ENCODE measurements around the gene SLC44A1.
"Not testable (repeated sequence)": the region's sequence is repeated elsewhere in the genome, so short reads cannot be mapped to it uniquely, and the experiment has no call there.

Gene SLC44A1

DNA sequence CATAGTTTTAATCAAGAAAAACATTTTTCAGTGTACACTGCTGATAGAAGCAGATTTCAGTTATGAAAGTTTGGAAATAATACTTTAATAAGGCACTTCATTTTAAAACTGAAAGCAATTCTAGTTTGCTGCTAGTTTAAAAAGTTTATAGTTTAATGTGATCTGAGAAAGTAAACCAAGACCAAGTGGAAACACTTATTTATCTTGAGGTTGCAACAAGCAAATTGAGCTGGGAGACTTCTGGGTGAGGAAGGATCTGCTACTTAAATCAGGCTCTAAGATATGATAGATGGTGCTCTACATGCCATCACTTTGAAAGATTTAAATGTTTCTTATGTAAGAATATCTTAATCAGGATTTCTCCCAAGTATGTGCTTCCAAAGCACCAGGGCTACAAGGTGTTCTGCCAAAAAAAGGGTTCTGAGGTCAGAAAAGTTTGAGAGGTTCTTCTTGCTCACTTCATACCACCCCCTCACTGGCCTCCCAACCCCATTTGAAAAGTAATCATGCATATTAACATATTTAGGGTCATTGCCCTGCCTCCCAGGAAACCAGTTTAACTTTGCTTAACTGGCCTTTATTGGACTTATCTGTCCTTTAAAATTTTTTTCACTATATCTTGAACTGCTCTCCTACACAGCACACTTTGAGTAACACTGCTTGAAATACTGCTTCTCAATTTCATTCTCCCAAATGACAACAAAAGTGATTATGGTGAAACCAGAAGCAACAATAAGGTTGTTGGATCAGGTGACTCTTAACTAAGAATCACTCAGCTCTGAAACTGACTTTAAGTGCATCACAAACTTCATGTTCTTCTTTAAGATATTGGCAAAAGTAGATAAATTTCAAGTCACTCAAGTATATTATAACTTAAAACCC, 15.5 kb downstream of the SLC44A1 start:
- in situ Hi-C loops (cut with HindIII; ENCODE audit: low pct_ligation_motif_present, low pct_unique_long_range_greater_than_20kb, low sequenced_read_pairs) = no loop called here
- no peak for DNase-seq

DNA sequence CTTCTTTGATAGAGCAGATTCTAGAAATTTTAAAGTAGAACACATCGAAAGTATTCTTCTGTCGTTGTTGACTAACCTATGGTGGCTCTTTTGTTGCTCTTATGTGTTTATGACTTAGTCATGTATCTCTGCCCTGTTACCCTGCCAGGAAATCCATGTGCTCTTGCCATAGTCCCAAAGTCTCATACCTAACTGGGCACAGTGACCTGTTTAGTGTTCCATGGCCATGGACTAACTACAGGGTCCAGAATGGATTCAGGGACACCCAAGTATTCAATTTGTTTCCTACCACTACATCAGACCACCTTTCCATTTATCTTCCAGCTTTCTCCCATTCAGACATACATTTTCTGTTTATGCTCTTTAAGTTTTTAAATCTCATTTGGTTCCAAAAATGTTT, 18.0 kb downstream of the SLC44A1 start:
- no peak for DNase-seq
- in situ Hi-C loops (cut with HindIII; ENCODE audit: low pct_ligation_motif_present, low pct_unique_long_range_greater_than_20kb, low sequenced_read_pairs) = no loop called here

DNA sequence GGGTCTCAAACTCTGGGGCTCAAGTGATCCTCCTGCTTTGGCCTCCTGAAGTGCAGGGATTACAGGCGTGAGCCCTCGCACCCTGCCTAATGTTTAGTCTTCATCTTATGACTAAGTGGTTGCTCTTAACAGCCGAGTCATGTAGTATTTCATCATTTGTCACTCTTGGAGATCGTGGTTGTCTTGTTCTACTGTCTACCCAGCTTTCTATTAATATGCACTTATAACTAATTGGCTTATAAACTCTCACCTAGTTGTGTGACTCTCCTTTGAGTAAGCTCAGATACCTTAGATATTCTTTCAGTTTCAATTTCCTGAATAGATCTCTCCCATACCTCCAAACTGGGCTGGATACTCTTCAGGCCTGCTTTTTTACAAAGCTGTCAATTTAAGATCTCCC, 19.9 kb downstream of the SLC44A1 start:
- no peak for DNase-seq
- in situ Hi-C loops (cut with HindIII; ENCODE audit: low pct_ligation_motif_present, low pct_unique_long_range_greater_than_20kb, low sequenced_read_pairs) = no loop called here

DNA sequence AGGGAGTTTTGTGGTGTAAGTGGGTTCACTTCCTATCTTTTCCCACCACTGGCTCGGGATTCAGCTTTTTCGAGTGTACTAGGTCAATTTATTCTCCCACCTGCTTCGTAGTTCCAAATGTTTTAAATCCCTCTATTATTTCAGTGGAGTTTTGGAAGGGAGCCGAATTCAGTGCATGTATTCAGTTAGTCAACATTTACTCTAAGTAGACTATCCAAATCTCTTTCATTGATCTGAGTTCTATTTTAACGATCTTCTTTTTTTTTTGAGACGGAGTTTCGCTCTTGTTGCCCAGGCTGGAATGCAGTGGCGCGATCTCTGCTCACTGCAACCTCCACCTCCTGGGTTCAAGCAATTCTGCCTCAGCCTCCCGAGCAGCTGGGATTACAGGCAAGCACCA, 23.8 kb downstream of the SLC44A1 start:
- in situ Hi-C loops (cut with HindIII; ENCODE audit: low pct_ligation_motif_present, low pct_unique_long_range_greater_than_20kb, low sequenced_read_pairs); DNase-seq: not testable (repeated sequence)

DNA sequence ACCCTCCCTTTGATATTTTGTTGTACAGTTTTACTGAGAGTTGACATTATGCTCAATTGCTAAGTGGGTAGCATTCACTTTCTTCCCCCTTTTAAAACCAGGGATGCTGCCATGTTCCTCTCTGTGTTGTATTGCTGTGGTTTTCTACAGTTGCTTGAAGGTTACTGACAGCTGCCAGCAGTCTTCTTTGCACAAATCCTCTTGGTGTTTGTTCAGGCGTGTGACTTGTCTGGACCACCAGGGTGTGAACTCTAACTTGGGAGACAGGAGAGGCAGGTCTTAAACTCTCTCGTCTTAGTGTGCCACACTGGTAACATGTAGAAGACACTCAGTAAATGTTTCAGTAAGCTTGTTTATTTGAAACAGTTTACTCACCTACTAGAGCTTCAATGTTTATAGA, 25.1 kb downstream of the SLC44A1 start:
- in situ Hi-C loops (cut with HindIII; ENCODE audit: low pct_ligation_motif_present, low pct_unique_long_range_greater_than_20kb, low sequenced_read_pairs) = no loop called here
- DNase-seq = no peak

DNA sequence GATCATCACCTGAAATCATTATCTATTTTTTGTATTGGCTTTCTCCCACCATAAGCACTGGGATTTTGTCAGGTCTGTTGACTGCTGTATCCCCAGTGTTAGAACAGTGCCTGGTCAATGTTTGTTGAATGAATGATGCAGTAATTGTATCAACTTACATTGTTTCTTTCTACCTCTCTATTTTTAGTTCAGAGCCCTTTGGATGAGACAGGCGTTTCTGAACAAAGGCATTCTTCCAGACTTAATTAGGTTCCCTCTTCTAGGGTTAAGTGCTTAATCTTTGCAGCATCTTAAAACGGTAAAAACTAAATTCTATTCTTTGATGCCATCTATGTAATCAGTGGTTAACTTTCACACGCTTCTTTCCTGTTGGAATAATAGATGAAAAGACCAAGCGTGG, 26.3 kb downstream of the SLC44A1 start:
- in situ Hi-C loops (cut with HindIII; ENCODE audit: low pct_ligation_motif_present, low pct_unique_long_range_greater_than_20kb, low sequenced_read_pairs) = no loop called here
- no peak for DNase-seq

DNA sequence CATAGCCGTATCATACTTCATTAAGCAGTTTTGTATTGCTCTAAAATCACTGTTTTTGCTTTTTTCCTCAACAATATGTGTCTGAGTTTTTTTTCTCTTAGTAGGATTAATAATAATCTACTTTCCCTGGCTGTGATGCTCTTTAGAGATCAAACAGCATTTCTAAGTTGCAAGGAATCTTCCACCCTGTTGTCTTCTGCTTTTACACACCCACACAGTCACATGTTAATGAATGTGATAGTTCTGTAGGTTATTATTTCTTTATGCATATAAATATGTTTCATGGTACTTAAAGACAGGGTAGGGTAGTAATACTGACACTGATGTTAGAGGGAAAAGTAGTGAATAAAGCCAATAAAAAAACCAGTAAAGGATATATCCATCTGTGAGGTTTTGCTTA, 29.3 kb downstream of the SLC44A1 start:
- in situ Hi-C loops (cut with HindIII; ENCODE audit: low pct_ligation_motif_present, low pct_unique_long_range_greater_than_20kb, low sequenced_read_pairs) = no loop called here
- DNase-seq = no peak

DNA sequence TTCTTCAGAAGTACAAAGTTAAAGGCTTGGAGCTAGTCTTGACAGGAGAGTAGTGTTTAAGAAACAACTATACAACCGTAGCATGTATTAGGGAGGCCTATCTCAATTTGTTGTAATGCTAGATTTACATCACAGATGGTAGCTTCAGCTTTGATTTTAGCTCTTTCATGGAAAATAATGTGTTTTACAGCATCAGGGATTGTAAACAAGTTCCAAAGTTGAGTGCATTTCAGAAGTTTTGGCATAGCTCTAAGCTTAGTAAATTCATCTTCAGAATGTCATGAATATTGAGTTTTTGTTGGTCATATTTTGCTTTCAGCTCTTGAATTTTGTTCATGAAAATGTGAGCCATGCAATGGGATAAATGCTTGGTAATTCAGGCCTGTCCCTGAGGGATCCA, 30.7 kb downstream of the SLC44A1 start:
- no peak for DNase-seq
- in situ Hi-C loops (cut with HindIII; ENCODE audit: low pct_ligation_motif_present, low pct_unique_long_range_greater_than_20kb, low sequenced_read_pairs) = no loop called here

DNA sequence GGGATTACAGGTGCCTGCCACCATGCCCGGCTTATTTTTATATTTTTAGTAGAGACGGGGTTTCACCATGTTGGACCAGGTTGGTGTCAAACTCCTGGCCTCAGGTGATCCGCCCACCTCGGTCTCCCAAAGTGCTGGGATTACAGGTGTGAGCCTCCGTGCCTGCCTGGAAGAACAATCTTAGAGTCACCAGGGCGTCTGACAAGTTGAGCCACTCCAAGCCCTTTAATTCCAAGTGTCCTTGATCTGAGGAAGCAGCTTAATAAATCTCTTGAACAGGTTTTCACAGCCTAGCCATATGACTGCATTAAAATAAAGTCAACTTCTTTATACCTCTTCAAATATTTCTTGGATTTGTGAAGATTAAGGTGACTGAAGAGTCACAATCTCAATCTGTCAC, 31.5 kb downstream of the SLC44A1 start:
- in situ Hi-C loops (cut with HindIII; ENCODE audit: low pct_ligation_motif_present, low pct_unique_long_range_greater_than_20kb, low sequenced_read_pairs) = no loop called here

DNA sequence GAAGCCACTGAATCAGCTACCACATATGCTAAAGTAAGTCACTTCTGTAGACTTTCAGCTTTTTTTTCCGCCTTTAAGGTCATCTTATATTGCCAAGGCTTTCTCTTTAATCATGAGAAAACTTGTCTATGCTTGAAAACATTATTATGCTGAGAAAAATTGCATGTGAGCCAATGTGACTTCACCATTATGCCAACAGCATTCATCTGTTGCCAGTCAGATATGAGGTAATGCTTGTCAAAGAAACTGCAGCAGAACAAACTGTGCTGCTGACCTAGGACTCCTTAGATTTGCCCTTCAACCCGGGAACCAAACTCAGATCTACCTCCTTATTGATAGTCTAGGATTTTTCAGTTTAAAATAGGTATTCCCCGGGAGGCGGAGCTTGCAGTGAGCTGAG, 34.3 kb downstream of the SLC44A1 start:
- in situ Hi-C loops (cut with HindIII; ENCODE audit: low pct_ligation_motif_present, low pct_unique_long_range_greater_than_20kb, low sequenced_read_pairs) = no loop called here
- DNase-seq = no peak

More for the DNA sequence above, 31.5 kb downstream of the SLC44A1 start:
- no peak for DNase-seq

DNA sequence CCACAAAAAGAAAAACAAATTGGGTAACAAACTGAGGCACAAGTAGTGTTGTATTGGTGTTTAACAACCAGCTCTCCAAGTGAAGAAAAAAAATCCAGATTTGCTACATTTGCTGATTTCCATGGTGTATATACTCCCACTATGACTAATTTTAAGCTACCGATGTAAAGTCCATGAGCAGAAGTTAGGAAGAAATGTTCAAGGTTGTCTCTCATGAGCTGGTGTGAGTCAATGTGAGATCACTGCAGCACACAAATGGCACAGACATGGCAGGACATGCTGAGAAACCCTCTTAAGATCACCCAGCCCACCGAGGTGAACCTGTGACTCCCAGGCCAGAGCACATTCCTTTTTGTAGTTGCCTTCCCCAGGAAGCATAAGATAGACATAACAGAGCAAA, 36.2 kb downstream of the SLC44A1 start:
- in situ Hi-C loops (cut with HindIII; ENCODE audit: low pct_ligation_motif_present, low pct_unique_long_range_greater_than_20kb, low sequenced_read_pairs) = no loop called here
- DNase-seq = no peak

DNA sequence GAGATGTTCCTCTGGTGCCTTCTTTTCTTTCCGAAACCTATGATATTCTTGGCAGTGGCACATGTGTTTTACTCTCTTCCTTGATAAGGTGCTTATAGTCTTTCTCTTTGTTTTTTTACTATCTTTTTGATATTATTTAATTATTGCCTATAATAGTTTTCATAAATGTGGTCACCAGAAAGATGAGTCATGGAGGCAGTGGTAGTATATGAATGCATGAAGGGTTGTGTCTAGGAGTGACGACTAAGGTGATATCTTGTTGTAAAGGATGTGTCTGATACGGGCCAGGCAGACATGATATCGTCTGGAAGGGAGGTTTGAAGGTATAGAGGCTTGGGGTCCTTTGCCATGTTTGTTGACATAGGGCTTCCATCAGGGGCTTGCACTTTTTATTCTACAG, 36.8 kb downstream of the SLC44A1 start:
- DNase-seq = no peak
- in situ Hi-C loops (cut with HindIII; ENCODE audit: low pct_ligation_motif_present, low pct_unique_long_range_greater_than_20kb, low sequenced_read_pairs) = no loop called here

DNA sequence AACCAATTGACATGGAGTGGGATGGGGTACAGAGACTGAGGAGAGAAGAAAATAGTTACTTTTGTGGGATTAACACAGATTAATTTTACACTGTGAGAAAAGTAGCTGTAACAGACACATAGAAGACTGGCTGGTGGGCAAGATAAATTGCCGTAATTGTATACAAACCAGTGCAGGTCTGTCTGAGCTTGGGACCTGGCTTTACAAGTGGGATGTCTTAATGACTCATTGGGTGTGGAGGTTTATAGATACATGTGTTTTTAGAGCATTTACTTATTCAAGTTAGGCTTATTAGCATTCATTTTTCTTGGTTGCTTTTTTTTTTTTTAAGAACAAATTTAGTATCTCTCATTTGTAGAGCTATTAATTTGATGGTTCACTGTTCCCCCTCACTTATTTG, 37.5 kb downstream of the SLC44A1 start:
- no peak for DNase-seq
- in situ Hi-C loops (cut with HindIII; ENCODE audit: low pct_ligation_motif_present, low pct_unique_long_range_greater_than_20kb, low sequenced_read_pairs) = no loop called here

DNA sequence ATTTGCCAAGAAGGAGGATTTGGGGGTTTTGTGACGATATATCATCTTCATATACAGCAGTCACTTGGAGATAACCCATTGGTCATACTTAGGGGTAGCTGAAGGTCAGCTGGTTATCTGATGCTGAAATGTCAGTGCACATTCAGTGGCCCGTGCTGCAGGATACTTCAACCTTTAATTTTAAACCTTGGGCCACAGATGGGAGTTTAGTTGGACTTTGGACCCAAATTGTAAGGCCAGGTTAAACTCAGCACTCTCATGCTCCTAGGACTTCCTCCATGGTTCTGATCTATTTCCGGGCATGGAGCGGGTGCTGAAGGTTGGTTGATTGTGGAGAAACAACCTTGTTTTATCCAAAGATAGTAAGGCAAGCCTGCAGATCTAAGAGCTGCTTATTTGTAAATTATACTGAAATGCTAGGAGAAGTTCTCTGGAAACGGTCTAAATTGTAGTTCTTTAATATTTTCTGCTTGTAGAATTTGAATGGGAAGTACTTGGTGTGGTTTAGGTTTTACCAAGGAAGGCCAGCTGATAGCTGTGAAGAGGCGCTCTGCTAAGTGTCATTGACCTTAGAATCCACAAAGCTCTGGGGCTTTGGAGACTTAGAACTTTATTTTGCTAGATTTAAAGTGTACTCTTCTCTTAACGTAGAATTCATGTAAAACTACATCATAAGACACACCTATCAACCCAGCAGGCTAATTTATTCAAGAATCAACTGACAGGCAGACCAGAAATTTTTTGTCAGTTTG, 38.6 kb downstream of the SLC44A1 start:
- no peak for DNase-seq
- in situ Hi-C loops (cut with HindIII; ENCODE audit: low pct_ligation_motif_present, low pct_unique_long_range_greater_than_20kb, low sequenced_read_pairs) = no loop called here

DNA sequence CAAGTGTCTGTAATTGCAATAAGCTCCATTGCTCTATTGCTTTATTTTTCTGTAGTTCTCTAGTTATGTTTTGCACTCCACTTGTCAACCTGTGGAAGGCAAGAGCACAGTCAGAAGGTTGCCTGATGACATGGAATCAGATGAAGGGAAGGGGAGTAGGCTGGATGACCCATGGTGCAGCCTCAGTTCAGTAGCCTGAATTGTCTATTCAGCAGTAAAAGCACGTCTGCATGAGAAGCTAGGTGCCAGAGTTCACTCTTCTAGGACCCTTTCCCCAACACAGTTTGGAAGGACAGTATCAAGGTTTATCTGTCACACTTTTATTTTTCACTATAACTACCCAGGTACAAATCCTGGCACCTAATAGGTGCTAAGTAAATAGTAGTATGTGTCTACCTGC, 39.3 kb downstream of the SLC44A1 start:
- in situ Hi-C loops (cut with HindIII; ENCODE audit: low pct_ligation_motif_present, low pct_unique_long_range_greater_than_20kb, low sequenced_read_pairs) = no loop called here
- no peak for DNase-seq

DNA sequence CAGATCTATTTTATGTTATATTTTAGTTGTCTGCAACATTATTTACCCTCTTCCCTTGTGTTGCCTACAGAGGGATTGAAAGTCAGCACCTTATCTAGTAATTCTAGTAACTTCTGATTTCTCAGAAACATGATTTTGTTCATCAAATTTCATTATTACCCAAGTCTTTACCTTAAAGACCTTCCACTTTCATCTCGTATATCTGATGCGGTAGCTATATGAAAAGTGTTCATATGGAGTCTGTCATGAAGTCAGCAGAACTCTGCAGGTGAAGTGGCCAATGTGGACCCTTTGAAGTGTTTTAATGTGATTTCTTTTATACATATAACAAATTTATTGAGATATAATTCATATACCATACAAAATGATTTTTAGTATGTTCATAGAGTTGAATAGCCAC, 40.0 kb downstream of the SLC44A1 start:
- no peak for DNase-seq
- in situ Hi-C loops (cut with HindIII; ENCODE audit: low pct_ligation_motif_present, low pct_unique_long_range_greater_than_20kb, low sequenced_read_pairs) = no loop called here

DNA sequence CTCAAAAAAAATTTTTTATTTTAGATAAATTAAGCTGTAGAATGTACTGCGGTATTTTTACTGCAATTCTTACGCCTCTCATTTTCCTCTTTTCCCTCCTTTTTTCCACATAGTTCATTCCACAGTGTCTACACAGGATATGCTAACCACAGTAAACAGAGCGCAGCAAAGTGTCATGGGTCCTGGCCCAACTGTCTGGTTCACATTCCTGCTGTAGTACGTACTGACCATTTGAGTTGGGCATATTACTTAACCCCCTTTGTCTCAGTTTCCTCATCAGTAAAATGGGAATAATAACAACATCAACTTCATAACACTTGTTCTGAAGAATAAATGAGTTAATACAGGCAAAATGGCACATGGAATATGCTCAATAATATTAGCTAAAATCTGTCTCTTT, 41.6 kb downstream of the SLC44A1 start:
- DNase-seq = no peak
- in situ Hi-C loops (cut with HindIII; ENCODE audit: low pct_ligation_motif_present, low pct_unique_long_range_greater_than_20kb, low sequenced_read_pairs) = no loop called here

DNA sequence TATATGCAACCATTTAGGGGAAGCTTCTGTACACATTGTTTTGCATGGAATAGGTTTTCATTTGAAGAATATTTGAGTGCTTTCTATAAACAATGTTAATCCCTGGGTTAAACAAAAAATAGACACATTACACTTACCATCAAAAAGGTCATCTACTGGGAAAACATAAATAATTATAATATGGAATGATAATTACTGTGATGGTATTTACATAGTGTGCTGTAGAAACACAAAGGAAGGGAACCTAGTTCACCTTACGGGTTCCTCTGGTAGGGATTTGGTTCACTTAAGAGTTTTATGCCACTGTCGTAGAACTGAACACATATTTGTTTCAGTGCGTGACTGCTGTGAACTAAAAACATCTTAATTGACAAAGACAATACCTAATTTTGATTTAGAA, 44.9 kb downstream of the SLC44A1 start:
- in situ Hi-C loops (cut with HindIII; ENCODE audit: low pct_ligation_motif_present, low pct_unique_long_range_greater_than_20kb, low sequenced_read_pairs) = no loop called here

DNA sequence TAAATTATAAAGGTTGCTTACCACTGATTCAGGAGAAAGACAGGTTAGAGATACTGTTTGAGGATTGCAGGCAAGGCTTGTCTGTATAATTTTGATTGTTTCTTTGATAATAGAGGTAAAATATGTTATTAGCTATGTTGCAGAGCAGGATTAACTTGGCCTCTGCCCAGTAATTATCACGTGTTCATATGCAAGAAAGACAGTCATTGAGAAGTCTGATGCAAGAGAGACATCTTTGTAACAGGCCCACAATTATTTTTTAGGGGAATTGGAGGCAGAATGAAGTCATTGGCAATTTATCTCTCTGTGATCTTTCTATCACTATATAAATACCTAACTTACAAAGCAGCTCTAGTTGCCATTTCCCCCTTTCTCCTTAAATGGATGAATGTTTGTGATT, 46.0 kb downstream of the SLC44A1 start:
- DNase-seq = no peak
- in situ Hi-C loops (cut with HindIII; ENCODE audit: low pct_ligation_motif_present, low pct_unique_long_range_greater_than_20kb, low sequenced_read_pairs) = no loop called here

More for the DNA sequence above, 44.9 kb downstream of the SLC44A1 start:
- DNase-seq = no peak

DNA sequence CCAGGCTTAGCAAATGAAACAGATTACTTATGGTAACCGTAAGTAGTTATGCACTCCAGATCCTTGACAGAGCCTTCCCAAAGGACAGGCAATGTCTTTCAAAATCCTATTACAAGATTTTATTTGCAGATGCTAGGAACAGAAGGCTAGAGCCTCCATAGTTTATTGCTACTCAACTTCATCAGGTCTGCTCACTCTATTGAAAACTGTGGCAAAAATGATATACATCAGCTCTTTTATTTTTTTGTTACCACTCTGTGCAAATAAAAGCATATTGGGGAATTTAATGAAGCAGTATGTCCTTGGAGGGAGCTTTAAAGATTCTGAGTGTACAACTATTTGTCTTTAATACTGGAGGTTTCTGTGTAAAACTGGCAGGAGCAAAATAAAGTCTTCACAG, 46.5 kb downstream of the SLC44A1 start:
- DNase-seq = no peak
- in situ Hi-C loops (cut with HindIII; ENCODE audit: low pct_ligation_motif_present, low pct_unique_long_range_greater_than_20kb, low sequenced_read_pairs) = no loop called here

Data from ACHN (cell line).